Gastrocnemius medialis (tissue), 4 donors: ENCODE results near the gene UHRF1. TPM values are rescaled to one million over a fixed set of nuclear protein-coding genes. Genes with fewer than 3 reads are reported as not detected.

Source experiments
- ATAC-seq, 2 donors: fragments of 150-250 bp; one replicate each; pipeline ENCODE4 v1.9.1; 2016
- DNase-seq, 2 donors: peaks; one replicate each; pipeline ENCODE4 v3.0.0-alpha.2; 2019
- H3K27ac ChIP-seq, 4 donors: fragments of 200-600 bp; sonication (generic); 1 replicate in 1 of 4; 2 replicates in 3 of 4; pipeline ENCODE4 v1.5.1; 2016 to 2018; ENCODE audit warnings: mild to moderate bottlenecking in 2 of 4, moderate library complexity in 1 of 4
- H3K27me3 ChIP-seq, 3 donors: fragments of 200-600 bp; sonication (generic) in 2 of 3; 1 replicate in 1 of 3; 2 replicates in 2 of 3; pipeline versions ENCODE4 v1.5.1 to v1.6.0; 2016 to 2019; ENCODE audit warnings: mild to moderate bottlenecking in 1 of 3, moderate library complexity in 1 of 3
- H3K36me3 ChIP-seq, 2 donors: fragments of 200-600 bp; sonication (generic) in 1 of 2; one replicate each; pipeline ENCODE4 v1.5.1; 2017 to 2018
- H3K4me1 ChIP-seq, 2 donors: fragments of 200-600 bp; sonication (generic) in 1 of 2; one replicate each; pipeline ENCODE4 v1.5.1; 2016 to 2017; ENCODE audit warnings: mild to moderate bottlenecking in 2 of 2
- H3K4me3 ChIP-seq, 4 donors: fragments of 200-600 bp; sonication (generic) in 3 of 4; 1 replicate in 1 of 4; 2 replicates in 3 of 4; pipeline ENCODE4 v1.5.1; 2016 to 2019; ENCODE audit warnings: mild to moderate bottlenecking in 2 of 4
- H3K9me3 ChIP-seq, 3 donors: fragments of 200-600 bp; sonication (generic) in 2 of 3; 1 replicate in 1 of 3; 2 replicates in 2 of 3; pipeline ENCODE4 v1.5.1; 2016 to 2019
- POLR2A ChIP-seq, 2 donors: fragments of 450-650 bp; IDR thresholded peaks; one replicate each; pipeline ENCODE4 v1.6.1; 2017; ENCODE audit warnings: antibody characterized with exemption in 2 of 2, mild to moderate bottlenecking in 2 of 2, moderate library complexity in 2 of 2
- in situ Hi-C, 4 donors: fragments of 200-750 bp; cut with MboI; loops; one replicate each; pipeline versions ENCODE4 v1.15.0 to v1.8.0; 2017; ENCODE audit warnings: low sequenced_read_pairs in 4 of 4
- intact Hi-C: fragments of 100-400 bp; cut with DNase I; formaldehyde crosslinking; loops from one replicate; pipeline ENCODE4 v1.15.1; 2023; ENCODE audit warnings: low total_unique reads
- total RNA-seq, 4 donors: library from RNA; depleted of rRNA; stranded (reverse); fragments of >200 nt; gene quantifications; one replicate each; pipeline versions ENCODE4 v1.1.0 to v1.2.3, GENCODE V29; 2016
- TF ChIP-seq, protein P1 (sequence below), 5 experiments: fragments of 450-650 bp in 3 of 5; fragments of 200-600 bp in 2 of 5; sonication (generic) in 2 of 5; IDR thresholded peaks in 4 of 5; conservative IDR thresholded peaks in 1 of 5; 1 replicate in 4 of 5; 2 replicates in 1 of 5; pipeline ENCODE4 v1.5.1; 2016 to 2019; ENCODE audit warnings: antibody characterized with exemption in 5 of 5, mild to moderate bottlenecking in 3 of 5, moderate library complexity in 3 of 5

Gene UHRF1
- total RNA-seq, 4 donors from 2014 or later = 0.12 to 0.72 (median 0.69) TPM; not detected in 1

DNA sequence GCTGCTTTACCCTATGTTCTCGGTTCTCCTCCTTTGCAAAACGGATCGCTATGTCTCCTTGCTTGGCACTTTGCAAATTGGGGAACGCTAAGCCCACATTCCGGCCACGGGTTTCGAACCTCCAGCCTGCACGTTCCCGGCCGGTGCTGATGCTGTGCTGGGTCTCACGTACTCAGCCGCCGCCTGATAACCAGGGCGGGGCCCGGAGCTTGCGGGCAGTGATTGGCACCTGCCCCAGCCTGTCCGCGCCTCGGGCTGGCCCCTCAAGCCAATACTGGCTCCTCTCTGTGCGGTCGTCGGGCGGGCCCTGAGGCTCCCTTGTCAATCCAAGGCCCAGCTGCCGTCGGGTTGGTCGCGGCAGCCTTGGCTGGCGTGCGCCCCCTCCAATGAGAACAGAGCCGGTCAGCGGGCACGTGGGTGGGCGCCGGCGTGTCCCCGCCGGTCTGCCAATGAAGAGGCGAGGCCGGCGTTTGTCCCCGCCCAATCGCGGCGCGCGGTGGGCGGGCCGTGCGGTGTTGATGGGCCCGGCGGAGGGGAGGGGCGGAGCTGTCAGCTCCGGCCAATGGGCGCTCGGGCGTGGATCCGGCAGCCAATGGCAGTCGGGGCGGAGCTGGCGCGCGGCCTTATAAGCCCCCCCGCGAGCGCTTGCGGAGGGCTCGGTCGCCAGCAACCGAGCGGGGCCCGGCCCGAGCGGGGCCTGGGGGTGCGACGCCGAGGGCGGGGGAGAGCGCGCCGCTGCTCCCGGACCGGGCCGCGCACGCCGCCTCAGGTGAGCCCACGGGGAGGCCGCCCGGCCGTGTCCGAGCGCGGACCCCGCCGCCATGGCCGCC, 59.4 kb downstream of the UHRF1 start, which contains the start of gene KDM4B:
Gene KDM4B (plus strand): TSS at position 652 of the 830 bp plus-strand sequence. CDS start 63,778 bp downstream, outside the sequence.
- peak; percentile 100 for TF ChIP-seq POLR2A (IDR thresholded peaks at IDR 0.05)
- TF ChIP-seq, protein P1, sequence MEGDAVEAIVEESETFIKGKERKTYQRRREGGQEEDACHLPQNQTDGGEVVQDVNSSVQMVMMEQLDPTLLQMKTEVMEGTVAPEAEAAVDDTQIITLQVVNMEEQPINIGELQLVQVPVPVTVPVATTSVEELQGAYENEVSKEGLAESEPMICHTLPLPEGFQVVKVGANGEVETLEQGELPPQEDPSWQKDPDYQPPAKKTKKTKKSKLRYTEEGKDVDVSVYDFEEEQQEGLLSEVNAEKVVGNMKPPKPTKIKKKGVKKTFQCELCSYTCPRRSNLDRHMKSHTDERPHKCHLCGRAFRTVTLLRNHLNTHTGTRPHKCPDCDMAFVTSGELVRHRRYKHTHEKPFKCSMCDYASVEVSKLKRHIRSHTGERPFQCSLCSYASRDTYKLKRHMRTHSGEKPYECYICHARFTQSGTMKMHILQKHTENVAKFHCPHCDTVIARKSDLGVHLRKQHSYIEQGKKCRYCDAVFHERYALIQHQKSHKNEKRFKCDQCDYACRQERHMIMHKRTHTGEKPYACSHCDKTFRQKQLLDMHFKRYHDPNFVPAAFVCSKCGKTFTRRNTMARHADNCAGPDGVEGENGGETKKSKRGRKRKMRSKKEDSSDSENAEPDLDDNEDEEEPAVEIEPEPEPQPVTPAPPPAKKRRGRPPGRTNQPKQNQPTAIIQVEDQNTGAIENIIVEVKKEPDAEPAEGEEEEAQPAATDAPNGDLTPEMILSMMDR (IDR thresholded peaks at IDR 0.05 in 4 of 5, conservative IDR thresholded peaks at IDR 0.05 in 1 of 5) = no peak
- in situ Hi-C loops (no loop called here), intact Hi-C loops (no loop called here)
- no peaks in the 10 kb centered on the region for H3K9me3 ChIP-seq
- no peaks in the 10 kb centered on the region for H3K36me3 ChIP-seq
- peak within 1 kb of the TSS; percentile 87 to 96 (median 92) for H3K27ac ChIP-seq
- peak; percentile 74 to 76 for ATAC-seq
- peak; percentile 99 to 100 for DNase-seq
- peaks cover 39 to 41% of the 10 kb centered on the region in 2 donors for H3K4me1 ChIP-seq
- H3K27me3 ChIP-seq = no peaks in the 10 kb centered on the region
- H3K4me3 ChIP-seq = peak within 1 kb of the TSS; percentile 64 to 91 (median 81)

DNA sequence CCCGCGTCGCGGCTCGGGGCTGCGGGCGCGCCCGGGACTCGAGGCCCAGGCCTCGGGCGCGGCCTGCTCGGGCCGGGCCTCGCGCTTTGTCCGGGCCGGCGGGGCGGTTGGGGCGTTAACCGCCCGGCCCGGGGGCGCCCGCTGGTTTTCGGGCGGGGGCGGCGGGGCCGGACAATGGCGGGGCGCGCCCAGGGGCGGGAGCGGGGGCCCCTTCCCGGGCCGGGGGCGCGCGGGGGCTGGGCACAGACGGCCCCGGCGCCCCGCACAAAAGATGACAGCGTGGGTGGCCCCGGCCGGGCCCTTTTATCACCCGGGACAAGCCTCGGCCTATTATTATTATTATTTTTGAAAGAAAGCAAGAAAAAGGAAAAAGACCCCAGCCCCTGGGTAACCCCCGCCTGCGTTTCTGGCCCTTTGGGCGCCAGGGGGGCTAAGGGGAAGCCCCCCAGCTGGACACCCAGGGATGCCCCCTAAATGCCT, 60.0 kb downstream of the UHRF1 start:
- no peak for TF ChIP-seq POLR2A (IDR thresholded peaks at IDR 0.05)
- TF ChIP-seq, protein P1 (IDR thresholded peaks at IDR 0.05 in 4 of 5, conservative IDR thresholded peaks at IDR 0.05 in 1 of 5) = no peak
- DNase-seq (no peak), ATAC-seq (peak; percentile 0 to 5)
- H3K36me3 ChIP-seq = no peaks in the 10 kb centered on the region
- peak overlapping the region; percentile 87 to 96 (median 92) for H3K27ac ChIP-seq
- H3K4me1 ChIP-seq = peaks cover 44 to 47% of the 10 kb centered on the region in 2 donors
- no peaks in the 10 kb centered on the region for H3K9me3 ChIP-seq
- peak overlapping the region; percentile 64 to 91 (median 81) for H3K4me3 ChIP-seq
- in situ Hi-C loops = no loop called here
- intact Hi-C loops = no loop called here
- H3K27me3 ChIP-seq = no peaks in the 10 kb centered on the region

DNA sequence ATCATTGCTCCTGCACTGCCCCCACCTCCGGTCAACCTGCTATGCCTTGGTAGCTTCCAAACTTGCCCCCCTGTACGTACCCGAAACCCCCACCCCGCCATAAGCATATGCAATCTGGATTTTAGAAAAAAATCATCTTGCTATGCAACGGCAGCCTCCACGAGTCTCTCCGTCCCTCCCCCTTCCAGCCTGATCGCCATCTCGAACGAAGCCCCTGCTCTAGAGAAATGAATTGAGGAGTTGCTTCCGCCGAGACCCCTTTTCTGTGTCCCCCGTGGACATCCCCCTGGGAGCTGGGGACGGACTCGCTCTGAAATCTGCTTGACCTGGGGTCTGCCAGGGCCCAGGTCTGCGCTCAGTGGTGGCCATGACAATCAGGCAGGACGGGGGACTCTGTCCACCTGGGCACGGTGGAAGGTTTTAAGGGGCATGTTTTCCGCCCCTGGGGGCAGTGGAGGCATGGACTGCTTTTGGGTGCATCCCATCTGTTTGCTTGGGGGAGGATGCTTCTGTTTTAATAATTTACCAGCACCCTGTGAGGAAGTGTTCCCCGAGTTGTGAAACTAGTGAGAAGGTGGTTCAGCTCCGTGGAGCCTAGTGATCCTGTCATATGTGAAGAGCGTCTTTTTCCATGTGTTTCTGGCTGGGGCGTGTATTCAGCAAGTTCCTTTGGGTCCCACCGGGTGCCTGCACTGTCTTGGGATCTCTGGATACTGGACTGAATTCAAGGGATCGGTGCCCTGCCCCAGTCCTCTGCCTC, 60.7 kb downstream of the UHRF1 start:
- H3K4me1 ChIP-seq = peaks cover 49 to 50% of the 10 kb centered on the region in 2 donors
- no peak for DNase-seq
- ATAC-seq = peak in 1 of 2 donors; percentile 13
- H3K36me3 ChIP-seq = no peaks in the 10 kb centered on the region
- TF ChIP-seq, protein P1 (IDR thresholded peaks at IDR 0.05 in 4 of 5, conservative IDR thresholded peaks at IDR 0.05 in 1 of 5) = no peak
- no peak for TF ChIP-seq POLR2A (IDR thresholded peaks at IDR 0.05)
- no peaks in the 10 kb centered on the region for H3K9me3 ChIP-seq
- no peaks in the 10 kb centered on the region for H3K27me3 ChIP-seq
- H3K4me3 ChIP-seq = peak overlapping the region; percentile 64 to 91 (median 81)
- H3K27ac ChIP-seq = peak overlapping the region; percentile 87 to 96 (median 92)
- intact Hi-C loops = loop anchor here (5.0 to 10.0 kb wide), 3 partner anchors 168 to 435 kb away; partner anchors contain the start of gene PLIN5
- in situ Hi-C loops = no loop called here

DNA sequence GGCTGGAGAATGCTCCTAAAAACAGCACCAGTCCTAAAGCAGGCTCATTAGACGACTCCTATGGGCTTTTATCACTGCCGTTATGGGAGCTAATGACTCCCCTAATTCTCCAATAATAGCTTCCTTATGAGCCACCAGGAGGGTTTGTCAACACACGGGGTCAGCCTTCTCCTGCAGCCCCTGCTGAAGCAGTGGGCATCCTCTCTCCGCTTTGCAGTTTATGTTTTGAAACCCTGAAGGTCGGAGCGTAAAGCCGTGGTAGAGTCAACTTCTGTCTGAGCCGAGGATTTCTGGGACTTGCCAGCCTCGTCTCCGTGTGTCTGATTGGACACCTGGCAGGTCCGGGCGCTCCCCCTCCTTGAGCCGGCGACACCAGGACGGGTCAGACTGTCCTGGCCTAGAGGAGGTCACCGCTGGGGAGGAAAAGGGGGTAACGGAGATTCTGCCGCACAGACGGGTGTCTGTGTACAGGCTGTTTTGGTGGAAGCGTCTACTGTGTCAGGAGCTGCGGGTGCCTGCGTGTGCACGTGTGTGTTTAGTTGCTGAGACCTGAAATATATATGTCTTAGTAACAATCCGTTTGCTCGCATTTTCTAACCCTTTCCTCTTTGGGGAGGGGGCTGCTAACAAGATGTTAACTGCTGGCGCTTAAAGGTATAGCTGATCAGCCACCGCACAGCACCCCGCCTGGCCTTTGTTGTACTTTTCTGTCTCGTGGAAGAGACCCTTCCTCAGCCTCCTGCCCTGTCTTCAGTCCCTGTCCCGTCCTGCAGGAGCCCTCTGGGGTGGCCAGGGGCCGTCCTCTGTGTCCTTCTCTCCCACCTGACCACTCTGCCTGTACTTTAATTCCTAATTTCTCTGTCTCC, 61.5 kb downstream of the UHRF1 start:
- TF ChIP-seq POLR2A (IDR thresholded peaks at IDR 0.05) = peak; percentile 73 to 75
- TF ChIP-seq, protein P1 (IDR thresholded peaks at IDR 0.05 in 4 of 5, conservative IDR thresholded peaks at IDR 0.05 in 1 of 5) = no peak
- H3K36me3 ChIP-seq = no peaks in the 10 kb centered on the region
- peak; percentile 68 to 83 for DNase-seq
- H3K4me3 ChIP-seq = peak overlapping the region; percentile 64 to 91 (median 81)
- in situ Hi-C loops = no loop called here
- H3K4me1 ChIP-seq = peaks cover 58% of the 10 kb centered on the region in 2 donors
- no peaks in the 10 kb centered on the region for H3K27me3 ChIP-seq
- intact Hi-C loops = loop anchor here (5.0 to 10.0 kb wide), 3 partner anchors 168 to 436 kb away; partner anchors contain the start of gene PLIN5
- H3K9me3 ChIP-seq = no peaks in the 10 kb centered on the region
- H3K27ac ChIP-seq = peak overlapping the region; percentile 87 to 96 (median 92)
- peak; percentile 34 to 49 for ATAC-seq
